ENCODE results near the gene PHACTR1.
"Not testable (repeated sequence)": the region's sequence is repeated elsewhere in the genome, so short reads cannot be mapped to it uniquely, and the experiment has no call there.

PHACTR1 gene

DNA sequence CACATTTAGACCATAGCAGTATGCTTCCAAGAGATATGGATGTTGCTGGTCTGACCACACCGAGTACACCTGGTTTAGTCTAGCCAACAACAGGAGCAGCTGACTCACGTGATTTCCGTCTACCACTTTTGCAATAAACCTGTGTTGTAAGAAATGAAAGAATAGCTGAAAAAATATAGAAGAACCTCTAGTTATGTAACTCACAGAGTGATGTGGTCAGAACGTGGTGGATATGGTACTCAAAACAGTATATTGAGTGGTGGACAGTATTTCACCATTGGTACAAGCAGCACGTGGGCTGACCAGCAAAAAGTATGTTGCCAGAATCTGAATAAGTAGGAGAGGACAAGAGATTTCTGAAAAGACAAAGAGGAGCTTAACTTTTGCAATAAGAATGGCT lies 384.8 kb downstream of the PHACTR1 start:
- no peak for DNase-seq

DNA sequence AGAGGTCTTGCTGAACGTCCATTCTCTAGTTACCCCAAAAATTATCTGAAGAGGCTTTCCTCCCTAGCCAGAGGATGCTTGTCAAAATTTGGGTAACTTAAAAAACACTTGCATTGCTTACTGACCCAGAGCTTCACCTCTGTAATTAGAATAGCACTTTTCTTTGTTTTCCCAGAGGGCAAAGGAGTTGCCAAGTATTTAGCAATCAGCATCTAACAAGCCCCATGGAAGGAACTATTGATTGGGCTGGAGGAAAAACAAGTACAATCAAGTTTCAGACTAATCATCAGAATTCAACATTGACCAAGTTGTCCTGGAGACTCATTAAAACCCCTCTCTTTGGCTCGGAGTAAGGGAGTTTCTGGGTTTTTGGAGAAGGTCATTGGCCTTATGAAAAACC lies 385.4 kb downstream of the PHACTR1 start:
- DNase-seq = no peak

DNA sequence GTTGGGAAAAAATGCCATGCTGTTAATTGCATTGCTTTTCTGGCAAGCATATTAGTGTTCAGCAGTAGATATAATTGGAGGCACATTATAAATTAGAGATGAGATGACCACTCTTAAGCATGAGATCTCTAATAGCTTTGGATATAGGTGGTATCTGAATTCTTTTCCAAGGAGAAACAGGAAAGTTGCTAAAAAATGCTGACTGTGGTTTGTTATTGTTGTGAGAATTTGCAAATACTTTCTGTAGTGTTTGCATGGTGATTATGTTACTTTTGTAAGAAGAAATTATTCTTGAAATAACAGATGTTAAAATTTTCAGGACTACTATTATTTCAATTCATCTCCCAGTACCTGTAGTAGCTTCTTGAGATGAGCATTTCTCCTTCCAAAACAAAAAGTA lies 386.6 kb downstream of the PHACTR1 start:
- DNase-seq = no peak

DNA sequence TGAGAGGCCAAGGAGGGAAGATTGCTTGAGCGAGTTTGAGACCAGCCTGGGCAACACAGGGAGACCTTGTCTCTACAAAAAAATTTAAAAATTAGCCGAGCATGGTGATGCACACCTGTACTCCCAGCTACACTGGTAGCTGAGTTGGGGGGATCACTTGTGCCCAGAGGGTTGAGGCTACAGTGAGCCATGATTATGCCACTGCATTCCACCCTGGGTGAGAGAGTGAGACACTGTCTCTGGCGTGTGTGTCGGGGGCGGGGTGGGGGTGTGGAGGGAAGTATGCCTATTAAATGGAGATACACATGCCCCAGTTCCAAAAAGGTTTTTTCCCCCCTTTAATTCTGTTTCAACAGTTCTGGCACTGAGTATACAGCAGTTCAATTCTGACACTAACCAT lies 388.6 kb downstream of the PHACTR1 start:
- no peak for DNase-seq

DNA sequence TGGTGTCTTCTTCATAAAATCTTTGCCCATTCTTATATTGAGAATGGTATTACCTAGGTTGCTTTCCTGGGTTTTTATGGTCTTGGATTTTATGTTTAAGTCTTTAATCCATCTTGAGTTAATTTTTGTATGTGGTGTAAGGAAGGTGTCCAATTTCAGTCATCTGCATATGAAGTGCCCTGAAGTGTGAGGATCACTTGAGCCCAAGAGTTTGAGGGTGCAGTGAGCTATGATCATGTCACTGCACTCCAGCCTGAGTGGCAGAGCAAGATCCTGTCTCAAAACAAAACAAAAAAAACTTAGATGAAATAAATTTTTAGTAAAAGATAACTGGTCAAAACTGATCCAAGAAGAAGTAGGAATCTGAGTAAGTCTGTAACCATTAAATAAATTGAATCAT lies 396.4 kb downstream of the PHACTR1 start:
- DNase-seq = no peak

DNA sequence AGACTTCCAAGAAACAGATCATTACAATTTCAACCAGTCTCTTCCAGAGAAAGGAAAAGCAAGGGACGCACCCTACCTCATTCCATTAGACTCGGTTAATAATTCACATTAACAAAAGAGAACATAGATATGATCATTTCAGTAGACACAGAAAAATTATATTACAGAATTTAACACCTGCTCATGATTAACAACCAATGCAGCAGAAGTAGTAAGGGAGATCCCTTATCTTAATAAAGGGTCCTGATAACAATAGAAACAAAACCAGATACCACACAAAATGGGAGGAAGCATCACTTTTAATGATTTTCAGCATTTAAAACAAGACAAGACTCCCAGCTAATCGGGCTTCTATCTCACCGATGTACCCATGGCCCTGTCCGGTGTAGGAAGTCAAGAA lies 396.8 kb downstream of the PHACTR1 start:
- no peak for DNase-seq

DNA sequence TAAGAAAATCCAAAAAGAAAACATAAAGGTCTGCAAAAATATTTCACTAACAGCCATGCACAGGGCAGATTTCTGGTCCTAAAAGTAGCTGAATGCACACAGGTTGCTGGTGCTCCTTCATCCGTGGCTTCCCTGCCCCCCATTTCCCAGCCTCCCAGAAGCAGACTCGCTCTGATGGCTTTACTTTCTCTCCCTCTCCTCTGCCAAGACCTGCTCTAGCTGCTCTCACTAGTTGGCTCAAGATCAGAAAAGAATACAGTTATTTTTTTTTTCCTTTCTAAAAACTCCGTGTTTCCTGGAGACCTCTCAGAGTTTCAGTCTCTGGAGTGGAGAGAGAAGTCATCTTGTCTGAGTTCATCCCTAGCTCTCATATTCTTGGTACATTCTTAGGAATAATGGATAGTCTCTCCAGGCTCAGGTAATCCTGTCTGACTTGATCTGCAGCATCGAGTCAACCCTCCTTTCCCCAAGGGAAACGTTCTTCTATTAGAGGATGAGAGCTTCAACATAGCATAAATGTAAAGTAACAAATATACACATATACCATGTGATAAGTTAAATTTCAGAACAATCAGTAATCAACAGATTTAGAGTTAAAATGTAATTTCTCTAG lies 397.5 kb downstream of the PHACTR1 start:
- no peak for DNase-seq

DNA sequence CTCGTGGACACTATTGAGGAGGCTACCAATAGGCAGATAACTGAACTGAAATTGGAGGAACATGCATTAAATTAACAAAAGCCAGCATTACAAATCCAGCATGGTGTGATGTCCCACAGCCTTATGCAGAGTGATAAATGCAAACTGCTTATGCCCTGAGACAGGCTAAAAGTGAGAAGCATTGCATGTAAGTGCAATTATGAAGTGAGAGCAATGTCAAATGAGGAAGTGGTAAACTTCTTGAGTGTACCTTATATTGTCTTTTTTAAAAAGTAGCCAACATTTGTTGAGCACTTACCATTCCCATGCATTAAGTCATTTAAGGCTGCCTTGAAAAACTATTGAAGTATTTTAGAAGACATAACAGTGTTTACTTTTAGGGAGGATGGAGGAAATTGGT lies 399.6 kb downstream of the PHACTR1 start:
- no peak for DNase-seq

DNA sequence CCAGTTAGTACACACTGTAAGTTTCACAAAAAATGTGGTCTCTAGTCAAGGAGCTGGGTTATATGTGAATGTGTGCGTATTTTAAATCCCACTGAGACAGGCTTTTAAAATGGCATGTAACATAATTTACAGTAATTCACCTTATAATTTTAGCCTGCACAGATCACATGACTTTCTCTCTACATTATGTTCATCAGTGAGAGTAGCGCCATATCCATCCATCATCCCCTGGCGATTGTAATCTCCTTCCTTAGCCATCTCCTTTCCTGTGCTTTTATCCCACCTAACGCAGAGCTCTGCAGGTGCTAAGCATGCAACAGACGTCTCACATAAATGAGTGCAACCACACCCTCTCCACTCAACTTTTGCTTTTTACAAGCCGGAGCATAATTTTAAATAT lies 401.0 kb downstream of the PHACTR1 start:
- DNase-seq = no peak

DNA sequence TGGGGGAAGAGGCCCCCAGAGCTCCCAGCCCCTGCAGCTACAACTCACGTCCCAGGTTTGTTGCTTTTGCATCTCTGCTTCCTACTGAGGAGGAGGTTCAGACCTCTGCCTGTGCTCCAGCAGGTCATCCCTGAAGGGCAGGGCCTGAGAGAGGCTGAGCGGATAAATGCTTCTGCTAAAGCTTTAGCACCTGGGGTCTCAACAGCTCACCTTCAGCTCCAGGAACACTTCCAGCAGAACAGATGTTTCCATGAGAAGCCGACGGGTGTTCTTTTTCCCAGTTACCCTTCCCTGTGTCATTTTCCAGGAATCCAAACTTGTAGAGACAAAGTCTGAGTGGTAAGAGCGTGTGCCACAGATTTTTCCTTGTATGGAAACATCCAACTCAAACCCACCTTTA lies 403.0 kb downstream of the PHACTR1 start:
- DNase-seq = no peak

DNA sequence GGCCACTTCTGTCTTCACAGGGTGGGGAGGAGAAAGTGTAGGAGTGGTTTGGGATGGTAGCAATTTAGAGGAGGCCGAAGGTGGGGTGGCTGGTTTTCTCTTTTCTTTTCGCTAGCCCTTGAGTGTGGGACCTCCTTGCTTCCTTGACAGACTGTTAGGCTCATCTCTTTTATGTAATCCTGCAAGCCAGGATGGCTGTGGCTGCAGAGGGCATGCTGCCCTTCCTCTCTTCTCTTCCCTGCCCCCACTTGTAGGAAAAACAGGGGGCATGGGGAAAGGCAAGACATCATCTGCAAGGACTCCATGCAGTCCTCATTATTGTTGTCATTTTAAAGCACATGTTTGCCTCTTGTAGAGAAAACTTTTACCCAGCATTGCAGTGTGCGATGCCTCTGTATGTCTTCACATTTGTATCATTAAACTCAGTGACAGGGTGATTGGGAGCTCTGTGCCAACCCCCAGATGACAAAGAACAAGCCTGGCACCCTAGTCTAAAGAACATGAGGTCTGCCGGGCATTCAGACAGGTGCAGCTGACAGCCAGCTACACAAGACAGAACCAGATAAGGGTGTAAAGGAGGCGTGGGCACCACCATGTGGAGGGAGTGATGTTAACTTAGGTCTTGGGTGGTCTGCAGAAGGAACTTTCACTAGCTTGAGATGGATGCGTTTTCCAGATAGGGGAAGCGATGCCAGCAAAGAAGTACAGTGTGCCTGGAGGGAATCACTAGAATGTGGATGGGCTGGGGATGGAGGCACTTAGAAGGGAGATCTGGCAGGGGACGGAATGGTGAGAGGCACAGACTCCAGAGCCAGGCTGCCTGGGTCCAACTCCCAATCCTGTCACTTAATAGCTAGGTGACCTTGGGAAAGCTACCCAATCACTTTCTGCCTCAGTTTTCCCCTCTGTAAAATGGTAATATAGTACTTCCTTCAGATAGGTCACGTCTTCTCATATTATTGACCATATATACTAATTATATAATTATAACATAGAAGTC lies 404.2 kb downstream of the PHACTR1 start:
- peak in 1 of 51 donors; percentile 4 for DNase-seq

DNA sequence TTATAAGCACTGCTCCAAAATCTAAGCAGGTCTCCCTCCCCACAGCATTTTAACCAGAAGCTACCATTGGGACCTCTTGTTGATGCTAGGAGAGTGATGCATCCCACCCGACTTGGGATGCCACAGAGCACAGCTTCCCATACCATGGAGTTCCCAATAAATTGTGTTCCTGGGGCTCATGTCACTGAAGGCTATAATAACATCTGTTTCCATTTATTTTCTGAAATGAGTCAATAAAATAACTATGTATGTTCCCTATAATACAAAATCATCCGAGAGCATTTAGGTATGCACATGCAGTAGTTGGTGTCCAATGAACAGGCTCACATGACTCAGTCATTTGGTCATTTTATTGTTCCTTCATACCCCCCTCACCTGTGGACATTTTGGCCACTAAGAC lies 407.6 kb downstream of the PHACTR1 start:
- no peak for DNase-seq

DNA sequence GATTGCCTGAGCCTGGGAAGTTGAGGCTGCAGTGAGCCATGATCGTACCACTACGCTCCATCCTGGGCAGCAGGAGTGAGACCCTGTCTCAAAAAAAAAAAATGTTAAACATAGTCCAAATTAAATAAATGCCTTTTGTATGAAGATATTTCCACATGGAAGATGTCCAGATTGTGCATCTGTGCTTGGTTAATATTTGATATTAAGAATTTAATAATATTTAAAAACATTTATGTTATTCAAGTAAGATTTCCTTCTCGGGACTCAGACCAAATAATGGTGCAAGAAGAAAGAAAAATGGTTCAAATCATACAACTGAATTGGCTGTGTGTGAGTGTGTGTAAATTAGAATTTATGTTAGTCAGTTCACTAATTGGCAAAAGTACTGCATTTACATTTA lies 409.3 kb downstream of the PHACTR1 start:
- DNase-seq = no peak

DNA sequence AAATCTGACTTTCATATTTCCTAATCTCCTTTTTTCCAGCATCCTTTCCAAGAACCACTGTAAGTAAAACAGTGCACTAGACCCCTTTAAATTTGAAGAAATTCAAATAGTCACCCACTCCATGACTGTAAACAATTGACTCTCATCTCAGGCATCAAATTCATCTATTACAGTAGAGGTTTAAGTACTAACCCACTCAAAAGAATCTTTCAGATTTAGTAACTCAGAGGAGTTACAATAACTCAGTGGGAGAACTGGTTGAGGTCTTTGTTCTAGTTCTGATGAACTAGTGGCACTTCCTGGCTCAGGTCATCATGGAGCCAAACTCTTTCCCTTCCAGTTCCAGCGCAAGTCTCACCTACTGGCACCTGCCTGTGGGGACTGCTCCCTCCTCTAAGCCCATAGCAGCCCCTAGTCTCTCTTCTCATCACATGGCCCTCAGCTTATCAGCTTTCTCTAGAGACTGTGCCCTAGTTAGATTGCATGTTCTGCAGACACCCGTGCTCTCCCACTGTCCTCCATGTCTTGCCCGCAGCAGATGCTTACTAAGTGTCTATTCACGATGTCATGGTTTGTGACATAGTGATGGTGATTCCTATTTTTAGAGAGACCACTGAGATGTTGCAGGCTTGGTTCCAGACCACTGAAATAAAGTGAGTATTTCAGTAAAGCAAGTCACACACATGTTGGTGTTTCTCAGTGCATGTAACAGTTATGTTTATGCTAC lies 415.5 kb downstream of the PHACTR1 start:
- DNase-seq = no peak

DNA sequence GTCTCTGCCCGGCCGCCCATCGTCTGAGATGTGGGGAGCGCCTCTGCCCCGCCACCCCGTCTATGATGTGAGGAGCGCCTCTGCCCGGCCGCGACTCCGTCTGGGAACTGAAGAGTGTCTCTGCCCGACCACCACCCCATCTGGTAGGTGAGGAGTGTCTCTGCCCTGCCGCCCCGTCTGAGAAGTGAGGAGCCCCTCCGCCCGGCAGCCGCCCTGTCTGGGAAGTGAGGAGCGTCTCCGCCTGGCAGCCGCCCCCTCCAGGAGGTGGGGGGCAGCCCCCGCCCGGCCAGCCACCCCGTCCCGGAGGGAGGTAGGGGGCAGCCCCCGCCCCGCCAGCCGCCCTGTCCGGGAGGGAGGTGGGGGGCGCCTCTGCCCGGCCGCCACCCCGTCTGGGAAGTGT lies 417.3 kb downstream of the PHACTR1 start:
- not testable (repeated sequence) for DNase-seq

DNA sequence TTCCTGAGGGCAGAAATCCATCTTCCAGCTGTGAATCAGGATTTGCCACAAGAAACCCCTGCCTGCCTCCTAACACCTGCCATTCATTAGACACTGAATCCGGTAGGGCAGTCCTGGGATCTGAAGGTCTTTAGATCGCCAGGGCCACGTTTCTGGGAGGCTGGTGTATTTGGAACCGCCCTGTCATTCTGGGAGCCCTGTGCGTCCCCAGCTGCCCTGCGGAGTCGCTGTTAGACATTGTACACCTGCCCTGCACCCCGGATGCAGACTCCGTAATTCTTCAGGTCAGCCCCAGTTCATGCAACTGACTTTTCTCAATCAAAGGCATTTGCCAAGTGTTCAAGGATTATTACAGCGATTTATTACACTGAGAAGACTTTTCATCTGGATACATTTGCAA lies 418.6 kb downstream of the PHACTR1 start:
- DNase-seq = no peak

DNA sequence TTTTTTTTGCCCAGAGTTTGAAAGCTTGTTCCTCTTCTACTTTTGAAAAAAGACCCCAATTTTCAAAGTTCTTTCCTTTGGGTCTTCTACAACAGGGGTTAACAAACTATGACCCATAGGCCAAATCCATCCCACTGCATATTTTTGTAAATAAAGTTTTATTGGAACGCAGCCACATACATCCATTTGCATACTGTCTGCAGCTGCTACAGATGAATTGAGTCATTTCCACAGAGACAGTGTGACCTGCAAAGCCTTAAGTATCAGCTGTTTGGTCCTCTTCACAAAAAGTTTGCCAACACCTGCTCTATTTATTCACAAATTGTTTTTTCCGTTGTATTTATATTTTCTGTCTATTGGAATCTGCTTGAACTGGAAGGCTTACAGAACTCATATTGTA lies 422.6 kb downstream of the PHACTR1 start:
- DNase-seq = no peak

DNA sequence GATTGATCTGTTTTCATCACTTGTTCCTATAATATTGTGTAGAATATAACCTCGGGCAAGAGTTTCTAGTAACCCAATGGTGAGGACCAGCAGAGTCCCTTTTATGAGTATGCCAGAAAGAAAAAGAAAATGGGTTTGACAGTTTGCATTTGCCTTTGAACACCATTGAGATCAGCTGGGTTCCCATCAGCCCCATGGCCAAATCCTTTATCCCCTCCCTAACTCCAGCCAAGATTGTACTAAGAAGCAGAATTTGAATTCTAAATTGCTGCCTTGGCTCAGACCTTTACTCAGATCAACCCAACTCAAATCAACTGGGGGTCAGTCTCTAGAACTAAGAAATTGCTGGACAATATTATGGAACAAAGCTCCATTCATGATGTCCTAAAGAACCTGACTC lies 424.4 kb downstream of the PHACTR1 start:
- no peak for DNase-seq

DNA sequence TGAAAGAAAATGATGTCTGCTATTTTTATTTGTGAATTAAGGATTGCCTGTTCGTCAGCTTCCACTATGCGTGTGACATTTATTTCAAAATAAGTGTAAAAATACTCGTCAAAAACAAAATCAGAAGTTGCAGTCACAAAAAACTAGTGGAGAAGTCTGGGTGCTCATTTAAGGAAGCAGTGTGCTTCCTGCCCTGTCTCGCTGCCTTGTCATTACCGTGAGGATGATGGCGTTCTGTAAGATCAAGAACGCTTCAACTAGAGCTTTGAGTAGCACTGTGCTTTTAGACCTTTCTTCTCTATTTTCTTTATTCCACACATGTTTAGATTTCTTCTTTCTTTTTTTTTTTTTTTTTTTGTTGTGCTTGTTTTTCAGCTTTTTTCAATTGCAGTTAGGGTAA lies 424.8 kb downstream of the PHACTR1 start:
- peak in 1 of 51 donors; percentile 19 for DNase-seq

DNA sequence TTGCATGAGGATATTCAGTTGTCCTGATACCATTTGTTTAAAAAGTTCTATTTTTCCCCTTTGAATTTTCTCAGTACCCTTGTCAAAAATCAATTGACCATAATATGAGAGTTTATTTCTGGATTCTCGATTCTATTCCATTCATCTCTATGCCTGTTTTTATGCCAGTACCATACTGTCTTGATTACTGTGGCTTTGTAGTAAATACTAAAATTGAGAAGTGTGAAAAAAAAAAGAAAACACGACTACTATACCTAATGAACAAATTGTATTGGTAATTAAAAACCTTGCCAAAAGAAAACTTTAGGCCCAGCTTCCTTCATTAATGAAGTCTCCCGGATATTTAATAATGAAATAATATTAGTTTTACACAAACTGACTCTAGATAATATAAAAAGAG lies 426.0 kb downstream of the PHACTR1 start:
- DNase-seq = no peak

DNA sequence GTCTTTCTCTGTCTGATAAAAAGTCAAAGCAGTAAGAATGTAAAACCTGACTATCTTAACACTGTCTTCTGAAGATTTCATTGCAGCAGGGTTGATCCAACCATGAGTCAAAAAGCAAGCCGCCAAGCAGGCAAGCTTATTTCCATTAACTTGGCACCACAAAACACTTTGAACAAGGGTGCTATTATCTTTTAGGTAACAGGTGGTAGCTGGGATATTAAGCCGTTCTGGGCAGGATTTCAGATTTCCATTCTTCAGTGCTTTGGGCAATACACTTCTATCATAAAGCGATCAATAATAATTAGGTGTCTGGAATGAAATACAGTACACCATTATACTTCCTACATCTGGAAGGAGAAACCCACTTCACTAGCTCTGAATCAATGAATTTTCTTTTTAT lies 429.9 kb downstream of the PHACTR1 start:
- DNase-seq = no peak

DNA sequence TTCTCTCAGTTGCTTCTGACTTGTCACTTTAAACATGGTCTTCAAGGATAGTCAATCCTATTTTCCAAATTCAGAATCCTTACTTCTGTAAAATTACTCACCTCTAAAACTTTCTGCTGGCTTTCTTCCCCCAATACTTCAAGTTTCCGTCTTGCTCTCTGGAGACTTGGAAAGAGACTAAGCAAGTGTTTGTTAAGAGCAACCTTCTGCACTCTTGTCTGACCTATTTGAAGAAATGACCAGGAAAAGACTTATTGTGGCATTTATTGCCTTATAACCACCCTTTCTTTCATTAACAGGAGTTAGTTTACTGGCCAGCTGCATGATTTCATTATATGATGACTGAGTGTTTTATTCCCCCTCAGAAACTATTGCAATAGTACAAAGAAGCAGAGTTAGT lies 430.8 kb downstream of the PHACTR1 start:
- DNase-seq = no peak
